ENCODE data around the gene KLHDC8A. TPM values are rescaled to one million over a fixed set of nuclear protein-coding genes. Genes with fewer than 3 reads are reported as not detected.
A peak's percentile ranks its signal among the peaks of the same experiment; 100 is the strongest.
"Not testable (repeated sequence)": the region's sequence is repeated elsewhere in the genome, so short reads cannot be mapped to it uniquely, and the experiment has no call there.

KLHDC8A gene, protein sequence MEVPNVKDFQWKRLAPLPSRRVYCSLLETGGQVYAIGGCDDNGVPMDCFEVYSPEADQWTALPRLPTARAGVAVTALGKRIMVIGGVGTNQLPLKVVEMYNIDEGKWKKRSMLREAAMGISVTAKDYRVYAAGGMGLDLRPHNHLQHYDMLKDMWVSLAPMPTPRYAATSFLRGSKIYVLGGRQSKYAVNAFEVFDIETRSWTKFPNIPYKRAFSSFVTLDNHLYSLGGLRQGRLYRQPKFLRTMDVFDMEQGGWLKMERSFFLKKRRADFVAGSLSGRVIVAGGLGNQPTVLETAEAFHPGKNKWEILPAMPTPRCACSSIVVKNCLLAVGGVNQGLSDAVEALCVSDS
- under 1 TPM; 0.40 to 0.59 TPM for total RNA-seq
- long read RNA-seq, result 0 reads

DNA sequence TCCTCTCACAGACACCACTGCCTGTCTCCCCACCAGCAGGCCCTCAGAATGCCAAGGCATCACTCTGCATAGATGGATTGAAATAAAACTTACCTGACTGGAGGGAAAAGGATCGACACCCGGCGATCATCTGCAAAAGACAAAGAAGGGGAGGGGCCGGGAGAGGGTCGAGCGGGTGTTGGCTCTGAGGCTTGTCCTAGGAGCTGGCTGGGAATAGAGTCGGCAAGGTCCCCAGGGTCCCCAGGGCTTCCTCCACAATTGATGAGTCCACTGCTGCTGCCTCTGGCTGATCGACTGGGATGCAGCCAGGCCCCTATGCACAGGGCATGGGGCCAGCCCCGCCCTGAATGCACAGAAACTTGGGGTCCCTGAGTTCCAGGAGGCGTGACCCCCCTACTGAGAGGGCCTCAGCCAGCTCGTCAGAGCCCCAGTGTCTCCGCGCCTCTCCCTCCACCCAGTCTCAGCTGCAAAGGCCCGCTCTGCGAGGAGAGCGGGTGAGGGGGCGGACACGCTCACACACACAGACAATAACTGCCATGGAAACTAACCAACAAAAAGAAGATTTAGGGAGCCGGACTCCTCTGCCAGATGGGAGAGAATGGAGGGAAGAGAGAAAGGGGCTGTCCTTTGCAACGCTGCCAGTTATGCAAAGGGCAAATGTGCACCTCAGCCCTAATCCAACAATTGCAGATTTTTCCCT lies at the start of gene KLHDC8A:
KLHDC8A (minus strand) TSS at position 483 of the 700 bp plus-strand sequence. CDS start 13,318 bp downstream, outside the sequence.
- intact Hi-C loops (cut with DNase I, micrococcal nuclease), result loop anchor here in 1 of 2 donors (10.0 kb wide), 1 partner anchor 128 kb away; no protein-coding TSS in a partner anchor
- DNase-seq (no peak), ATAC-seq (no peak)

DNA sequence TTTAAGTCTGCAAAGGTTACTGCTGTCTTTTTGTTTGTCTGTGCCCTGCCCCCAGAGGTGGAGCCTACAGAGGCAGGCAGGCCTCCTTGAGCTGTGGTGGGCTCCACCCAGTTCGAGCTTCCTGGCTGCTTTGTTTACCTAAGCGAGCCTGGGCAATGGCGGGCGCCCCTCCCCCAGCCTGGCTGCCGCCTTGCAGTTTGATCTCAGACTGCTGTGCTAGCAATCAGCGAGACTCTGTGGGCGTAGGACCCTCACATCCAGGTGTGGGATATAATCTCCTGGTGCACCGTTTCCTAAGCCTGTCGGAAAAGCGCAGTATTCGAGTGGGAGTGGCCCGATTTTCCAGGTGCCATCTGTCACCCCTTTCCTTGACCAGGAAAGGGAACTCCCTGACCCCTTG lies 49.5 kb upstream of the KLHDC8A start:
- peak in 1 of 2 donors; percentile 18 for DNase-seq
- ATAC-seq; intact Hi-C loops (cut with DNase I, micrococcal nuclease): not testable (repeated sequence)

DNA sequence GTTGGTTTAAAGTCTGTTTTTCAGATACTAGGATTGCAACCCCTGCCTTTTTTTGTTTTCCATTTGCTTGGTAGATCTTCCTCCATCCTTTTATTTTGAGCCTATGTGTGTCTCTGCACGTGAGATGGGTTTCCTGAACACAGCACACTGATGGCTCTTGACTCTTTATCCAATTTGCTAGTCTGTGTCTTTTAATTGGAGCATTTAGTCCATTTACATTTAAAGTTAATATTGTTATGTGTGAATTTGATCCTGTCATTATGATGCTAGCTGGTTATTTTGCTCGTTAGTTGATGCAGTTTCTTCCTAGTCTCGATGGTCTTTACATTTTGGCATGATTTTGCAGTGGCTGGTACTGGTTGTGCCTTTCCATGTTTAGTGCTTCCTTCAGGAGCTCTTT lies 47.8 kb upstream of the KLHDC8A start:
- intact Hi-C loops (cut with DNase I, micrococcal nuclease); DNase-seq; ATAC-seq: not testable (repeated sequence)

DNA sequence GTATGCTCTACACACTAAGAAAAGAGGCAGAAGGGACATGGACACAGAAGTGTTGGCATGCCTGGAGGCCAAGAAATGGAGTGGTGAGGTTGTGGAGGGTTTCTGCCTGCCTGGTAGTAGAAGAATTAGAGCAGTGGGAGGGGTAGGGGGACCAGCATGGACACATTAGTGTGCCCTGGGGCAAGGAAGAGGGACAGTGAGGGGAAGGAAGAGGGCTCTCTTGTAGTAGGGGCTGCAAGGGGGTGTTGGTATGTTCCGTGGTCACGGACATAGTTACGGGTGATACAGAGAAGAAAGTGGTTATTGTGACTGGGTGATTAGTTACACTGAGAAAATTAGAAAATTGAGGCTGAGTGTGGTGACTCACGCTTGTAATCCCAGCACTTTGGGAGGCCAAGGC lies 41.9 kb upstream of the KLHDC8A start:
- intact Hi-C loops (cut with DNase I, micrococcal nuclease), result loop anchor here in 1 of 2 donors (10.0 kb wide), 1 partner anchor 86 kb away; no protein-coding TSS in a partner anchor
- ATAC-seq, result no peak
- no peak for DNase-seq

DNA sequence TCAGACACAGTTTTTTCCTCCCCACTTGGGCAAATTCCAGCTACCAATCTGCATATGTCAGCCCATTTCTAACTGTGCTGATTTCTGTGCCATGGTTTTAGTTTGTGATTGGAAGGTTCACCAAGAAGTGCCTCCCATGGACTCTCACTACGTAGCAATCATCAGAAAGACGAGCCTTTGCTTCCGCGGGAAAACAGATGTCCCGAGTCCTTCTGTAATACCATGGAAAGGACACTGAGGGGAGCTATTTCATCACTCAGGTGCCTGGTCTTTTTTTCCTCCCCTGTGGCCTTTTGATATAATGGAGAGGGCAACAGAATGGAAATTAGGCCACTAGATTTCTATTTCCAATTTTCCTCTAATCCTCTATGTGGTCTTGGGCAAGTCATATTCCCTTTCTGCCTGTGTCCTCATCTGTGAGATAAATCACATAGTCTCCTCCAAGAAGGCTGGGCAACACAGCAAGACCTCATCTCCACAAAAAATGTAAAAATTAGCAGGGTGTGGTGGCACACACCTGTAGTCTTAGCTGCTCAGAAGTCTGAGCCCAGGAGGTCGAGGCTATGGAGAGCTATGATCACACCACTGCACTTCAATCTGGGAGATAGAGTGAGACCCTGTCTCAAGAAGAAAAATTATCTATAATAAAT lies 40.4 kb upstream of the KLHDC8A start:
- peak; percentile 81 for ATAC-seq
- DNase-seq, result peak in 1 of 2 donors; percentile 11
- intact Hi-C loops (cut with DNase I, micrococcal nuclease), result loop anchor here in 1 of 2 donors (10.0 kb wide), 1 partner anchor 88 kb away; no protein-coding TSS in a partner anchor

DNA sequence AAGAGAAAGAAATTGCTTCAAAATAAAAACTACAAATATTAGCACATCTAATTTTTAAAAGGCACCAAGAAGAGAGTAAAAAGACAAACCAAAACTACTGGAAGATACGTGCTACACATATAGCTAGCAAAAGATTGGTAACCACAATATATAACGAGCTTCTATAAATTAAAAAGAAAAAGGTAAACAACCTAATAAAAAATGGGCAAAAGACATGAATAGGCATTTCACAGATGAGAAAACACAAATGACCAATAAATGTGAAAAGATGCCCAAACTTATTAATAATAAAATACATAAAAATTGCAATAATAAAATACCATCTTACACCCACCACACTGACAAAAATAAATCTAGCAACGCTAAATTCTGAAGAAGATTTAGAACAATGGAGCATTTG lies 38.9 kb upstream of the KLHDC8A start:
- ATAC-seq, result no peak
- intact Hi-C loops (cut with DNase I, micrococcal nuclease), result loop anchor here in 1 of 2 donors (10.0 kb wide), 1 partner anchor 89 kb away; no protein-coding TSS in a partner anchor
- DNase-seq, result no peak

DNA sequence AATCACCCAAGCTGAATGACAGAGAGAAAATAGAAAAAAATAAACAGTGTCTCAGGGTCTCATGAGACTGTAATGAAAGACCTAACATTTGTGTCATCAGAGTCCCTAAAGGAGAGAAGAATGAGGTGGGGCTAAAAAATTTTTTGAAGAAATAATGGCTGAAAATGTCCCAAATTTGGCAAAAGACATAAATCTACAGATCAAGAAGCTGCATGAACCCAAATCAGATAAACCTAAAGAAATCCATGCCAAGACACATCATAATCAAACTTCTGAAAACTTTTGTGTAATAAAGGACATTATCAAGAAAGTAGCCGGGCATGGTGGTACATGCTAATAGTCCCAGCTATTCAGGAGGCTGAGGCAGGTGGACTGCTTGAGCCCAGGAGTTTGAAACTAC lies 35.9 kb upstream of the KLHDC8A start:
- intact Hi-C loops (cut with DNase I, micrococcal nuclease), result loop anchor here in 1 of 2 donors (10.0 kb wide), 1 partner anchor 92 kb away; no protein-coding TSS in a partner anchor
- no peak for ATAC-seq
- DNase-seq, result no peak

DNA sequence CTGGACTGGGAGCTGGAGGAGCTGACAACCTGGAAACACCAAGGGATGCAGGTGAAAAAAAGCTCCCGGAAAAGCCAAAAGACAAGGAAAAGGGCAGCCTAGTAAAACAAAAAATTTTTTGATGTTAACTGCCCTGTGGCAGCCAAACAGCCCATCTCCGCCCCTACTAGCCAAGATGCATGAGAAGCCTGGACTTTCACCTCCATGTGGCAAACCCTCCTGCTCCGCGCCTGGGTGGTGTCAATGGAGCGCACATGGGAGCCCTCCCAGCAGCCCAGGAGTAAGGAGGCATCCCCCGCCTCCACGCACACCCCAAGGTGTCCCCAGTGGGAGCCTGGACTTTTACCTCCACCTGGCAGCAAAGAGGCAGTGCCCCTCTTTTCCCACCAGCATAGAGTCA lies 34.7 kb upstream of the KLHDC8A start:
- intact Hi-C loops (cut with DNase I, micrococcal nuclease), result loop anchor here in 1 of 2 donors (10.0 kb wide), 1 partner anchor 93 kb away; no protein-coding TSS in a partner anchor
- DNase-seq (peak; percentile 32 to 43), ATAC-seq (peak; percentile 89)

DNA sequence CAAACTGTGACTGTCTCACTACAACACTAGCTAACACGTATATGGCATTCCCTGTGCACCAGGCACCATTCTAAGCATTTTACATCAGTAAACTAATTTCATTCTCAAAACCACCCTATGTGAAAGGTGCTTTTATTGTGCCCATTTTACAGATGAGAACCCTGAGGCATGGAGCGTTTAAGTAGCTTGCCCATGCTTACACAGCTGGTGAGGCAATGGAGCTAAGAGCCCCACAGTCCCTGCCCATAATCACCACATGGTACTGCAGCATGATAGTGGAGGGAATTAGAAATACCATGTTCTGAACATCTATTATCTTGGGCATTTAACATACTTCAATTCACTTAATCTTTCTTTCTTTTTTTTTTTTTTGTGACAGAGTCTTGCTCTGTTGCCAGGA lies 31.1 kb upstream of the KLHDC8A start:
- no peak for DNase-seq
- intact Hi-C loops (cut with DNase I, micrococcal nuclease), result no loop called here

DNA sequence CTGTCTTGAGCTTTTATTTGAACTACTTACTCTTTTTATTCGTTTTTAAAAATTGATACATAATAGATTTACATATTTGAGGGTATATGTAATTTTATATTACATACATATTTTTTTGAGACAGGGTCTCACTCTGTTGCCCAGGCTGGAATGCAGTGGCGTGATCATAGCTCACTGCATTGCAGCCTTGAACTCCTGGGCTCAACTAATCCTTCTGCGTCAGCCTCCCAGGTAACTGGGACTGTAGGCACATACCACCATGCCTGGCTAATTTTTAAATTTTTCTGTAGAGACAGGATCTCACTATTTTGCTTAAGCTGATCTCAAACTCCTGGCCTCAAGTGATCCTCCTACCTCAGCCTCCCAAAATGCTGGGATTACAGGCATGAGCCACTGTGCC lies 26.3 kb upstream of the KLHDC8A start:
- ATAC-seq; intact Hi-C loops (cut with DNase I, micrococcal nuclease): not testable (repeated sequence)

More for the DNA sequence above, 31.1 kb upstream of the KLHDC8A start:
- no peak for ATAC-seq

DNA sequence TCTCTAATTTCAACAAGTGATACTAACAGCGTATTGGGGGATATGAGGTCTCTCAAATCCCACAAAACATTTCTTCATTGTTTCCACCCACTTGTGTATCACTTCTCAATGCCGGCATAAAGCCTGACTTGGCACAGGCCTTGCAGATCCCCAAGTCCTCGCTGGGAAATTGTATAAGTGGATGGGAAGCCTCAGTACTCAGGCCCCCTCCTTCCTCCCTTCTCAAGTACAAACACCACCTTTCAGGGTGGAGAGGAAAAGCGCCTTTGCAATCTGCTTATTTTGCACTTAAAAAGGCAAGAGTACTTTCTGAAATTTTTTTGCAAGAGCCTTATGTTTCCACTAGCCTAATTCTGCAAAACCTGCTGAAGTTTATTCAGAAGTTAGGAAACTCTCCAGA lies 25.8 kb upstream of the KLHDC8A start:
- DNase-seq (no peak), ATAC-seq (no peak)
- intact Hi-C loops (cut with DNase I, micrococcal nuclease), result no loop called here

More for the DNA sequence above, 26.3 kb upstream of the KLHDC8A start:
- DNase-seq, result not testable (repeated sequence)

DNA sequence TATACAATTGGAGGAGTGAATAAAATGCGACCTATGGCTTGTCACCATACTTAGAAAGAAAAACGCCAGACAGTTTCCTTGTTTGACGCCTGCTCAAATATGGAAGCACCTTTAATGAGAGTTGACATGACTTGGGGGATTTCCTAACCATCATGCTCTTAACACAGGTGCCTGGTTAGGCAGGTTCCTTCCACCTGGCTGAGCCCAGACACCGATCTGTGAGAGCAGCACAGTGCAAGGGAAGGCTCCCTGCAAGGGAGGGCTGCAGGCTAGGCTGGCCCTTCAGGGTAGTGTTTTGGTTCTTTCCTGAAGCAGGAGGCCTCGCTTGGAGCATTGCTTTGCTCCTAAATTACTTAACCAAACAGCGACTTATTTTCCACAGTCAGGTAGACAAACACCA lies 24.6 kb upstream of the KLHDC8A start:
- intact Hi-C loops (cut with DNase I, micrococcal nuclease), result no loop called here
- DNase-seq (no peak), ATAC-seq (no peak)

DNA sequence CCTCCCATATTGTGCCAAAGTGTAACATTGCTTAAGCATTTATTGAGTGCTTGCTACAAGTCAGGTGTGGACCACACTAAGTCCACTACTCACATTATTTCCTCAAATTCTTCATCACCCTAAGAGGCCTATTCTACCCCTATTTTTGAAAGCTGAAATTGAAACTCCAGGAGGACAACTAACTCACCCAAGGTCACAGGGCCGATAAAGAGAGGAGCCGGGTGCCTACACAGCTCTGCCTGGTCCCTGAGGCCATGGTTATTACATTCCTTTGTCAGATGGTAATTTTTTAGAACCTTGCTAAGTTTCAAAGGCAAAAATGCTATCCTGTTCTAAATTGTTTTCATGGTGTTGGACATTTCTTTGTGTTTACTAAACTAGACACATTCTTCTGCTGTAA lies 24.2 kb upstream of the KLHDC8A start:
- intact Hi-C loops (cut with DNase I, micrococcal nuclease), result no loop called here
- DNase-seq (no peak), ATAC-seq (no peak)

DNA sequence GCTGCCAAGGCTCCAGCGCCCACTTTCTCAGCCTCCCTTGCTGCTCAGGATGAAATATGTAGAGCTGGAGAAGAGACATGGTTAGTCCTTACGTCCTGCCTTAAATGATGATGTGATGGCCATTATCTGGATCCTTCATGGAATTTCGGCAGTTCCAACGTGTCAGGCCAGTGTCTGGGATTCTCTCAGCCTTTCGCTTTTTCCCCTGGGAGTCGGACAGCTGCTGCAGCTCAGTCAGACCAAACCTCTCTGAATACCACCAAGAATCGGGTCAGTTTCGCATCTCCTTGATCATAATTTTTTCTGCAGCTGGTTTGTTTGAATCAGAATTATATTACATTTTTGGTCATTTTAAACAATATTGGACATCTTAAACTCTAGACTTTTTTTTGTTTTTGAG lies 22.3 kb upstream of the KLHDC8A start:
- DNase-seq, result no peak
- intact Hi-C loops (cut with DNase I, micrococcal nuclease), result no loop called here
- ATAC-seq, result no peak

DNA sequence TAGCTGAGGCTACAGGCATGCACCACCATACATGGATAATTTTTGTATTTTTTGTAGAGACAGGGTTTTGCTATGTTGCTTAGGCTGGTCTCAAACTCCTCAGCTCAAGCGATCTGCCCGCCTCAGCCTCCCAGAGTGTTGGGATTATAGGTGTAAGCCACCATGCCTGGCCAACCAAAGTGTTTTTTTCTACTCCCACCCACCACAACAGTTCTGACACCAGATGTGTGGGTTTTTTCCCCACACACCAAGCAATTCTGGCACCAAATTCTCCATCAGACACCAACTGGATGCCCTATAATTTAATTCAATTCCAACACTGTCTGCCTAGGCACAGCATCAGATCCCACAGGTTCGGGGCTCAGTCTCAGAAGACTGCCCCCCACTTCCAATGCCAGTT lies 20.6 kb upstream of the KLHDC8A start:
- DNase-seq (no peak), ATAC-seq (no peak)
- intact Hi-C loops (cut with DNase I, micrococcal nuclease), result no loop called here

DNA sequence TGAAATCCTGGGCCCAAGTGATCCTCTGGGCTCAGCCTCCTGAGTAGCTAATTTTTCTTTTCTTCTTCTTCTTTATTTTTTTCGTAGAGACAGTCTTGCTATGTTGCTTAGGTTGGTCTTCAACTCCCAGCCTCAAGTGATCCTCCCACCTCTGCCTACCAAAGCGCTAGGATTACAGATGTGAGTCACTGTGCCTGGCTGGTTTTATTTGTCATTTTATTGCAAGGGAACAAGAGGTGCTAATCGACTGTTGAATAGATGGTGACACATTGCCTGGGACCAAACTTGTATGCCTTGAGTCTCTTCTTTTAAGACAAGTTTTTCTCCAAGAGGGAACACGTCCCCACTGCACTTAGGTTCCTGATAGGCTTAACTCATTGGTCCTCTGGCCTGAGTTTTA lies 20.0 kb upstream of the KLHDC8A start:
- intact Hi-C loops (cut with DNase I, micrococcal nuclease), result no loop called here
- DNase-seq (no peak), ATAC-seq (peak; percentile 30)

DNA sequence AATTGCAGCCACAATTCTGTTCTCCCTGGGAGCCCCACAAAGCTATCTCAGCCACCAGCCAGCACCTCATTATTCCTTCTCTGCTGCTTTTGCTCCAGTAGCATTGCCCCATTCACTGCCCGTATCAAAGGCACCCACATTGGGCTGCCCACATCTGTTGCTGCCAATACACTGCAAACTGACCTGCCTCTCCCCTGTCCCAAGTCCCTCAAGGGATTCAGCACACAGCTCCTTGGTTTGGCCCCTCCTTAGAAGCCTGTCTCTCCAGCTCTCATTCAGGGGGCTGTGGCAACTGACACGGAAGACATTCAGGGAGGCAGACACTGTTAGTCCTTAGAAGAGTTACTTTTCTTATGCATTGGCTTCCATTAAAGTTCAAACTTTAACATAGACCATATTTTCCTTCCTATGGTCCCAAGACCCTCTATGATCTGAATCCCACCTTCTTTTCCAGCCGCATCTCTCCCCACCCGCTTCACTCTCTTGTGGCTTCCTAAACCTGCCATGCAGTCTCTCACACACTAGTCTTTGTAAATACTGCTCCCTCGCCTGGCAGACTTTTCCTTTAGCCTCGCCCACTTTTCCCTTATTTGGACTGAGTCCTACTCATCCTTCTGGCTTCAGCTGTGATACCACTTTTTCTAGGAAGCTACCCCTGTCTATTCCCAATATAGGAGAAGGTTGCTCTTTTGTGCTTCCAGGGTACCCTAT lies 19.3 kb upstream of the KLHDC8A start:
- DNase-seq, result peak in 1 of 2 donors; percentile 22
- ATAC-seq, result peak; percentile 92
- intact Hi-C loops (cut with DNase I, micrococcal nuclease), result no loop called here

DNA sequence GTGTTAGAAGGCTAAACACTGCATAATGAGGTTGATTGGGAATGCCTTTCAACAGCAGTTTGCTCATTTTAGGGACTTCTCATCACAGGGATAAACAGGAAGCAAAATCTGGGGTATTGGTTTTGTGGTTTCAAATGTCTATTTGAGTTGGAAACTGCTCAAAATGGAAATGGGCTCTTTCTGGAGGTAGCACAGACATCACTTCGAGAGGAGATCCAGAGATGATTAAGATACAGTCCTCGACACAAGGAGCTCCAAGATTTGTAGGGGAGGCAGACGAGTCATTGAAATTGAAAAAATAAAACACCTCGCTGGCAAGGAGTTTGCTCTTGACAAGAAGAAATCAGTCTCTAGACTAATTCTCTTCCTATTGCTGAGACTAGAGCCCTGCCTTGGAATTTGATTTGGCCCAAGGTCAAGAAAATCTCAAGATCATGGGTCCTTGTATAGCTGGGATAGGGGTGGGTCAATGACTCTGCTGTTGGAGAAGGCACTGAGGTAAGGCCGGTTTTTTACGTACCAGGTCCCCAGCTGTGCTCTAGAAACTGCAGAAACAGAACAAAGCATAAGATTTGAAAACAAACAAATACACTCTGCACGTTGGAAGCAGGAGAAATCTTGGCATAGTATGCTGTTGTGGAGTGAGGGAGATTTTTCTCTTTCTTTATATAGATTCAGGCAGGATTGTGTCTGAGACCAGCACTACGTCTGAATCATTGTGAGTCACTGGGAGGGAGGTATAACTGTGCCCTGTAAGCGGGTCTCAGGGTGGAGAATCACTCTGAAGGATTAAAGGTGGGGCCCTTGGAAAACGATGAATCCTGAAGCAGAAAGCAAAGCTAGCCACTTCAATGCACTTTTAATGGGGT lies 17.7 kb upstream of the KLHDC8A start:
- intact Hi-C loops (cut with DNase I, micrococcal nuclease), result no loop called here
- DNase-seq, result no peak
- peak; percentile 47 for ATAC-seq
